Measurements from ENCODE around the gene FFAR1. TPM values are rescaled to one million over a fixed set of nuclear protein-coding genes. Genes with fewer than 3 reads are reported as not detected.

Gene FFAR1
- total and polyA plus RNA-seq, 2 of the 8 experiments (the other 6 are each of a cell fraction or from before 2014, with no cell fraction given): not detected

GRCh38 chr19:35297922-35298321, 49.8 kb upstream of the FFAR1 start:
- Histone ChIP-seq H2AK5ac (ENCODE audit: low read depth, low read length) (peak overlapping the region; percentile 98; the same call in 1 of the 2 replicates), H3K23ac (ENCODE audit: insufficient read length) (no peak overlapping the region), H4K5ac (ENCODE audit: insufficient read length, low read depth, low read length) (peak overlapping the region; percentile 12), H3K14ac (ENCODE audit: insufficient read length) (no peak overlapping the region), H2BK12ac (ENCODE audit: low read depth, low read length) (peak overlapping the region; percentile 6; the same call in 1 of the 2 replicates), H3K27me3 (replicated peaks in 1 of 4; ENCODE audit: control insufficient read depth in 3 of 4, extremely low read depth in 1 of 4, insufficient read depth in 3 of 4, low read length in 3 of 4) (peaks cover 0 to 12% (median 2%) of the 10 kb centered on the region in 4 experiments; a peak in 2 of 7 replicates), H3K56ac (replicated peaks; ENCODE audit: insufficient read length, low read depth, low read length) (peak overlapping the region; percentile 100), H3K4me1 (replicated peaks in 1 of 4; ENCODE audit: control insufficient read depth in 3 of 4, insufficient read depth in 4 of 4, low read length in 3 of 4) (peaks cover 0 to 16% (median 10%) of the 10 kb centered on the region in 4 experiments; a peak in 6 of 7 replicates), H2BK5ac (ENCODE audit: low read depth, low read length) (peak overlapping the region; percentile 21; the same call in 1 of the 2 replicates), H3K79me2 (ENCODE audit: control insufficient read depth in 1 of 2, insufficient read depth in 2 of 2, low read length in 2 of 2) (no peaks in the 10 kb centered on the region), H3K4me3 (ENCODE audit: extremely low read depth in 1 of 4, insufficient read depth in 2 of 4, low read depth in 3 of 4, low read length in 4 of 4) (no peak overlapping the region), H3K27ac (ENCODE audit: low read depth, low read length) (no peak overlapping the region), H2AFZ (ENCODE audit: low read length) (no peak overlapping the region), H3K18ac (ENCODE audit: extremely low read depth, low read length) (no peak overlapping the region), H3K79me1 (ENCODE audit: low read depth, low read length) (peaks cover 3% of the 10 kb centered on the region; the same call in 1 of the 2 replicates), H4K8ac (ENCODE audit: extremely low read depth, insufficient read depth, low read length) (no peak overlapping the region), H2BK15ac (ENCODE audit: low read length) (peak overlapping the region; percentile 62; the same call in 1 of the 2 replicates), H4K20me1 (replicated peaks in 1 of 2; ENCODE audit: control insufficient read depth in 1 of 2, insufficient read depth in 2 of 2, low read length in 2 of 2) (peaks cover 0 to 21% of the 10 kb centered on the region in 2 experiments), H3K4ac (replicated peaks; ENCODE audit: insufficient read length, low read depth, low read length) (no peak overlapping the region), H4K91ac (replicated peaks; ENCODE audit: insufficient read length, low read length) (peak overlapping the region; percentile 97), H3K4me2 (ENCODE audit: insufficient read depth in 1 of 2, low read depth in 2 of 2, low read length in 2 of 2) (no peak overlapping the region; a peak in 1 of 4 replicates), H3K9ac (replicated peaks in 1 of 4; ENCODE audit: extremely low read depth in 1 of 4, low read depth in 3 of 4, low read length in 3 of 4) (peak overlapping the region in 1 of 4 experiments; percentile 62; a peak in 1 of 7 replicates), H3K36me3 (ENCODE audit: control insufficient read depth in 2 of 4, insufficient read depth in 4 of 4, low read length in 3 of 4) (no peaks in the 10 kb centered on the region; a peak in 1 of 8 replicates), H2BK20ac (ENCODE audit: low read length) (peak overlapping the region; percentile 35; the same call in 1 of the 2 replicates), H3K23me2 (ENCODE audit: low read depth, low read length) (peaks cover 24% of the 10 kb centered on the region; the same call in 1 of the 2 replicates), H2BK120ac (replicated peaks; ENCODE audit: low read depth, low read length) (no peak overlapping the region), H3K9me3 (ENCODE audit: insufficient read depth in 2 of 2, low read depth in 1 of 2, low read length in 1 of 2) (no peaks in the 10 kb centered on the region; a peak in 1 of 4 replicates)
- FAIRE-seq (no peak), DNase-seq (ENCODE audit: low read depth in 1 of 2, low spot score in 2 of 2) (no peak)
- WGBS, 2 experiments (ENCODE audit: extremely low coverage in 1 of 2, insufficient coverage in 1 of 2, insufficient read length in 1 of 2, insufficient replicate concordance in 2 of 2, low coverage in 1 of 2, low lambda C conversion rate in 2 of 2, missing lambda C conversion rate in 1 of 2): 88% methylated on average over 2 of the region's 2 CpGs; no CpG with 5 or more reads in 1 of the 2 experiments
- TF ChIP-seq TCF12 (IDR thresholded peaks at IDR 0.05; ENCODE audit: low read depth, low read length) (no peak), CBX5 (IDR thresholded peaks at IDR 0.05; ENCODE audit: low read depth, low read length) (no peak), BACH1 (IDR thresholded peaks at IDR 0.05; ENCODE audit: low read length) (no peak), POLR2AphosphoS5 (IDR thresholded peaks at IDR 0.05; ENCODE audit: low read depth, low read length) (no peak), CREB1 (IDR thresholded peaks at IDR 0.05) (no peak), ZNF274 (IDR thresholded peaks at IDR 0.05; ENCODE audit: borderline replicate concordance, extremely low read depth, low read length) (no peak), E2F6 (IDR thresholded peaks at IDR 0.05) (no peak), TAF7 (optimal IDR thresholded peaks at IDR 0.05; ENCODE audit: borderline replicate concordance, low read depth, low read length) (no peak), SP4 (IDR thresholded peaks at IDR 0.05; ENCODE audit: low read length) (no peak), BCL11A (IDR thresholded peaks at IDR 0.05; ENCODE audit: low read depth in 2 of 2, low read length in 2 of 2) (no peak), KDM4A (IDR thresholded peaks at IDR 0.05; ENCODE audit: low read depth, low read length, severe bottlenecking) (no peak), CHD2 (IDR thresholded peaks at IDR 0.05; ENCODE audit: low read length) (no peak), KDM1A (IDR thresholded peaks at IDR 0.05; ENCODE audit: borderline replicate concordance, low read length) (no peak), SUZ12 (IDR thresholded peaks at IDR 0.05; ENCODE audit: low read length) (no peak)
- ChIA-PET CTCF (ENCODE audit: partially characterized antibody) (no interaction called here), POLR2A (ENCODE audit: partially characterized antibody) (no interaction called here)
